SK-N-SH (cell line): ENCODE results near the gene PAGE2. TPM values are rescaled to one million over a fixed set of nuclear protein-coding genes. Genes with fewer than 3 reads are reported as not detected.

Experiments used
- CTCF ChIA-PET: fragments of 300-600, 350-600 bp; formaldehyde crosslinking; extraction: SDS; loops from one replicate; lab custom pipeline; 2021; lab: Yijun Ruan, JAX
- POLR2A ChIA-PET: fragments of 350-600 bp; sonication (Branson Sonifier 250); formaldehyde crosslinking; extraction: SDS; loops from one replicate; lab custom pipeline; 2020; ENCODE audit warnings: antibody characterized with exemption, inconsistent platforms; lab: Yijun Ruan, JAX
- DNase-seq: peaks from one replicate; pipeline ENCODE4 v3.0.0; 2012
- H2AFZ ChIP-seq: fragments of 200-600 bp; sonication (generic); 2 replicates; pipeline ENCODE4 v1.8.1; 2016; ENCODE audit warnings: antibody characterized with exemption, mild to moderate bottlenecking, low read depth
- H3F3A ChIP-seq: fragments of 200-600 bp; sonication (generic); replicated peaks from 2 replicates; pipeline ENCODE3; 2016; ENCODE audit warnings: antibody characterized with exemption, mild to moderate bottlenecking; ENCODE audit not compliant: insufficient read depth
- H3K27ac ChIP-seq, 2 experiments: fragments of 200-500 bp in 1 of 2; fragments of 200-600 bp in 1 of 2; sonication (Bioruptor generic) in 1 of 2; sonication (generic), shearing (Covaris generic) in 1 of 2; 2 replicates each; pipeline versions ENCODE4 v1.5.1 to v1.6.1; 2014 to 2016; ENCODE audit warnings: low read depth in 2 of 2, inconsistent platforms in 1 of 2, low read length in 1 of 2, mild to moderate bottlenecking in 1 of 2, mixed read lengths in 1 of 2
- H3K27me3 ChIP-seq: fragments of 200-600 bp; sonication (generic), shearing (Covaris generic); 2 replicates; pipeline ENCODE4 v1.6.1; 2016; ENCODE audit warnings: mixed run types; ENCODE audit not compliant: insufficient read depth
- H3K36me3 ChIP-seq, 2 experiments: fragments of 200-500 bp in 1 of 2; fragments of 200-600 bp in 1 of 2; sonication (Bioruptor generic) in 1 of 2; sonication (generic) in 1 of 2; replicated peaks in 1 of 2; 2 replicates each; pipeline versions ENCODE3 to v1.5.1; 2014 to 2016; ENCODE audit warnings: low read length in 1 of 2, mild to moderate bottlenecking in 1 of 2; ENCODE audit not compliant: insufficient read depth in 2 of 2, control insufficient read depth in 1 of 2
- H3K4me1 ChIP-seq, 2 experiments: fragments of 200-500 bp in 1 of 2; fragments of 200-600 bp in 1 of 2; sonication (Bioruptor generic) in 1 of 2; sonication (generic), shearing (Covaris generic) in 1 of 2; 2 replicates each; pipeline versions ENCODE4 v1.5.1 to v1.6.1; 2014 to 2016; ENCODE audit warnings: low read depth in 1 of 2, low read length in 1 of 2, mixed run types in 1 of 2; ENCODE audit not compliant: insufficient read depth in 2 of 2, control insufficient read depth in 1 of 2
- H3K4me2 ChIP-seq: fragments of 200-600 bp; sonication (generic), shearing (Covaris generic); 2 replicates; pipeline ENCODE4 v1.6.1; 2017; ENCODE audit warnings: mixed run types
- H3K4me3 ChIP-seq, 2 experiments: fragments of 200-500 bp in 1 of 2; fragments of 200-600 bp in 1 of 2; sonication (Bioruptor generic) in 1 of 2; sonication (generic), shearing (Covaris generic) in 1 of 2; 2 replicates each; pipeline versions ENCODE4 v1.5.1 to v1.8.1; 2014 to 2016; ENCODE audit warnings: low read depth in 2 of 2, inconsistent platforms in 1 of 2, low read length in 1 of 2, mild to moderate bottlenecking in 1 of 2, mixed read lengths in 1 of 2, moderate library complexity in 1 of 2
- H3K79me2 ChIP-seq: fragments of 200-600 bp; sonication (generic); 2 replicates; pipeline ENCODE4 v1.8.1; 2017; ENCODE audit warnings: mild to moderate bottlenecking; ENCODE audit not compliant: insufficient read depth
- H3K9ac ChIP-seq: fragments of 200-600 bp; sonication (generic); 2 replicates; pipeline ENCODE4 v1.6.1; 2017; ENCODE audit warnings: mixed run types
- H3K9me2 ChIP-seq: fragments of 200-600 bp; sonication (generic); 2 replicates; pipeline ENCODE4 v1.6.1; 2017; ENCODE audit warnings: mixed run types
- H3K9me3 ChIP-seq: fragments of 200-600 bp; sonication (generic); 2 replicates; pipeline ENCODE4 v1.6.1; 2017; ENCODE audit warnings: mixed run types, mild to moderate bottlenecking, moderate library complexity
- H4K20me1 ChIP-seq: fragments of 200-600 bp; sonication (generic); 2 replicates; pipeline ENCODE4 v1.6.1; 2017; ENCODE audit warnings: mild to moderate bottlenecking, mixed run types; ENCODE audit not compliant: insufficient read depth
- CHD2 ChIP-seq: fragments of 150-350 bp; IDR thresholded peaks from 2 replicates; pipeline ENCODE4 v1.6.1; 2018; ENCODE audit warnings: low read length; ENCODE audit not compliant: partially characterized antibody
- ELF1 ChIP-seq: IDR thresholded peaks from 2 replicates; pipeline ENCODE4 v1.4.0; 2012
- EP300 ChIP-seq, 2 experiments: IDR thresholded peaks; 2 replicates each; pipeline versions ENCODE4 v1.4.0 to v1.6.1; 2012; ENCODE audit warnings: borderline replicate concordance in 1 of 2, low read depth in 1 of 2, low read length in 1 of 2
- EZH2phosphoT487 ChIP-seq: fragments of 200-600 bp; sonication (generic); IDR thresholded peaks from 2 replicates; pipeline ENCODE4 v1.6.1; 2017; ENCODE audit warnings: low read depth, mixed run types, mild to moderate bottlenecking, antibody characterized with exemption, moderate library complexity, borderline replicate concordance
- FOXJ3 ChIP-seq: sonication (generic); formaldehyde crosslinking; IDR thresholded peaks from 2 replicates; pipeline ENCODE4 v1.5.1; 2020; ENCODE audit warnings: mild to moderate bottlenecking, missing genetic modification reagents
- FOXM1 ChIP-seq: IDR thresholded peaks from 2 replicates; pipeline ENCODE4 v1.4.0; 2012; ENCODE audit warnings: low read depth, mild to moderate bottlenecking
- MAX ChIP-seq: IDR thresholded peaks from 2 replicates; pipeline ENCODE4 v1.4.0; 2012; ENCODE audit warnings: low read depth
- MEF2A ChIP-seq: IDR thresholded peaks from 2 replicates; pipeline ENCODE4 v1.4.0; 2012; ENCODE audit warnings: low read depth, borderline replicate concordance
- MXI1 ChIP-seq: IDR thresholded peaks from 2 replicates; pipeline ENCODE4 v1.6.1; 2012; ENCODE audit warnings: mild to moderate bottlenecking, low read depth, low read length, improper control_type of control experiment
- POLR2AphosphoS5 ChIP-seq: IDR thresholded peaks from 2 replicates; pipeline ENCODE4 v1.6.1; 2012; ENCODE audit warnings: low read depth, low read length
- RAD21 ChIP-seq: IDR thresholded peaks from 2 replicates; pipeline ENCODE4 v1.6.1; 2012; ENCODE audit warnings: mild to moderate bottlenecking, low read length
- RCOR1 ChIP-seq: fragments of 150-350 bp; IDR thresholded peaks from 2 replicates; pipeline ENCODE4 v1.6.1; 2017; ENCODE audit warnings: antibody characterized with exemption, low read length
- RFX5 ChIP-seq: IDR thresholded peaks from 2 replicates; pipeline ENCODE4 v1.6.1; 2012; ENCODE audit warnings: mild to moderate bottlenecking, improper control_type of control experiment, low read length
- RXRA ChIP-seq: IDR thresholded peaks from 2 replicates; pipeline ENCODE4 v1.4.0; 2012; ENCODE audit warnings: low read depth, mild to moderate bottlenecking, borderline replicate concordance
- SIN3A ChIP-seq: IDR thresholded peaks from 2 replicates; pipeline ENCODE4 v1.6.1; 2012; ENCODE audit warnings: low read depth, mild to moderate bottlenecking, low read length, moderate library complexity, borderline replicate concordance
- SMC3 ChIP-seq: IDR thresholded peaks from 2 replicates; pipeline ENCODE4 v1.6.1; 2012; ENCODE audit warnings: low read depth, low read length, improper control_type of control experiment
- TAF1 ChIP-seq: IDR thresholded peaks from 2 replicates; pipeline ENCODE4 v1.6.1; 2012; ENCODE audit warnings: low read depth, mild to moderate bottlenecking, low read length, moderate library complexity, borderline replicate concordance
- TCF12 ChIP-seq: IDR thresholded peaks from 2 replicates; pipeline ENCODE4 v1.4.0; 2012
- TEAD4 ChIP-seq: IDR thresholded peaks from 2 replicates; pipeline ENCODE4 v1.4.0; 2012; ENCODE audit warnings: mild to moderate bottlenecking, borderline replicate concordance; ENCODE audit not compliant: insufficient read depth
- USF2 ChIP-seq: fragments of 150-350 bp; IDR thresholded peaks from 2 replicates; pipeline ENCODE4 v1.6.1; 2017; ENCODE audit warnings: antibody characterized with exemption, low read length, low read depth, borderline replicate concordance
- WGBS: methylation state at CpG from one replicate; pipeline ENCODE4 v1.1.6; 2017; ENCODE audit warnings: low lambda C conversion rate; 5-methylcytosine and 5-hydroxymethylcytosine counted together
- polyA plus RNA-seq, 3 experiments: library from polyadenylated mRNA; depleted of rRNA; stranded (reverse); fragments of >200 nt; gene quantifications; 2 replicates each; pipeline ENCODE4 v1.2.3, GENCODE V29; 2012
- TF ChIP-seq, protein P1 (sequence below): IDR thresholded peaks from 2 replicates; pipeline ENCODE4 v1.4.0; 2012; ENCODE audit warnings: low read depth, borderline replicate concordance

The PAGE2 gene
- polyA plus RNA-seq, 1 of the 3 experiments (the other 2 are of a cell fraction), result 4.2 TPM

DNA sequence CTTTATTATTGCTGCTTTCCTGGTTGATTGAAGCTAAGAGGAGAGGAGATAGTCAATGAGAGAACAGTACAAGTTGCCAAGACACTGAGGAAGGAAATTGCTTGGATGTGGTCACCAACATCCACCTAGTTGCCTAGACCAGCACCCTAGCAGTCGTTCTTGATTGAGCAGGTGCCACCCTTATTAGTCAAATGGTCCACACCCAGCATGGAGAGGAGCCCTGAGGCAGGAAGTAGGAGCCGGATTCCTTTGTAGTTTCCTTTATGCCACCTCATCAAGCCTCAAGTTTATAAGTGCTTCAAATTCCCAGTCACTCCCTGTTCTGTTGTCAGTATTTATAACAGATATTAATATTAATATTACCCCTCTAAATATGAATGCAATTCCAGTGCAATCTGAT is 19.1 kb downstream of the PAGE2 start:
- Histone ChIP-seq H3K9me2 (no peaks in the 10 kb centered on the region), H3K9ac (no peak overlapping the region), H3K9me3 (no peaks in the 10 kb centered on the region), H2AFZ (no peak overlapping the region), H4K20me1 (no peaks in the 10 kb centered on the region), H3K4me2 (no peak overlapping the region), H3F3A (no peaks in the 10 kb centered on the region), H3K4me1 (no peaks in the 10 kb centered on the region), H3K79me2 (no peaks in the 10 kb centered on the region), H3K4me3 (no peak overlapping the region), H3K36me3 (no peaks in the 10 kb centered on the region), H3K27me3 (no peaks in the 10 kb centered on the region; the same call in 1 of the 2 replicates), H3K27ac (no peak overlapping the region)
- DNase-seq, result no peak
- ChIA-PET CTCF (no interaction called here), POLR2A (no interaction called here)
- TF ChIP-seq MXI1, result no peak
- no peak for TF ChIP-seq SIN3A
- no peak for TF ChIP-seq USF2
- TF ChIP-seq MAX, result no peak
- TF ChIP-seq EZH2phosphoT487, result no peak
- TF ChIP-seq POLR2AphosphoS5, result no peak
- no peak for TF ChIP-seq RFX5
- no peak for TF ChIP-seq FOXJ3
- WGBS, result 31% methylated on average over 2 of the region's 2 CpGs

GRCh38 chrX:55109306-55109705 is 20.5 kb downstream of the PAGE2 start:
- no peak overlapping the region for H3K27ac ChIP-seq
- no peaks in the 10 kb centered on the region for H3F3A ChIP-seq
- H4K20me1 ChIP-seq, result no peaks in the 10 kb centered on the region
- no peaks in the 10 kb centered on the region for H3K9me2 ChIP-seq
- no peaks in the 10 kb centered on the region for H3K4me1 ChIP-seq
- H3K4me2 ChIP-seq, result no peak overlapping the region
- H3K27me3 ChIP-seq, result no peaks in the 10 kb centered on the region; the same call in 1 of the 2 replicates
- H3K79me2 ChIP-seq, result no peaks in the 10 kb centered on the region
- H3K4me3 ChIP-seq, result no peak overlapping the region
- H3K9ac ChIP-seq, result no peak overlapping the region
- no peaks in the 10 kb centered on the region for H3K36me3 ChIP-seq
- H3K9me3 ChIP-seq, result no peaks in the 10 kb centered on the region
- TF ChIP-seq CHD2, result no peak
- TF ChIP-seq TEAD4, result no peak
- TF ChIP-seq, protein P1, sequence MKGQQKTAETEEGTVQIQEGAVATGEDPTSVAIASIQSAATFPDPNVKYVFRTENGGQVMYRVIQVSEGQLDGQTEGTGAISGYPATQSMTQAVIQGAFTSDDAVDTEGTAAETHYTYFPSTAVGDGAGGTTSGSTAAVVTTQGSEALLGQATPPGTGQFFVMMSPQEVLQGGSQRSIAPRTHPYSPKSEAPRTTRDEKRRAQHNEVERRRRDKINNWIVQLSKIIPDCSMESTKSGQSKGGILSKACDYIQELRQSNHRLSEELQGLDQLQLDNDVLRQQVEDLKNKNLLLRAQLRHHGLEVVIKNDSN, result no peak
- no peak for TF ChIP-seq RFX5
- no peak for TF ChIP-seq EP300 (IDR thresholded peaks at IDR 0.05; ENCODE audit: borderline replicate concordance in 1 of 2, low read depth in 1 of 2, low read length in 1 of 2)
- TF ChIP-seq MXI1, result no peak
- no peak for TF ChIP-seq RXRA
- TF ChIP-seq FOXM1, result no peak
- TF ChIP-seq FOXJ3, result no peak
- TF ChIP-seq MAX, result no peak
- no peak for TF ChIP-seq TCF12
- TF ChIP-seq SMC3, result no peak
- no peak for TF ChIP-seq SIN3A
- TF ChIP-seq RAD21, result no peak
- no peak for TF ChIP-seq RCOR1
- TF ChIP-seq TAF1, result no peak
- TF ChIP-seq ELF1, result no peak
- TF ChIP-seq MEF2A, result no peak
- DNase-seq, result no peak
- no peak overlapping the region for H2AFZ ChIP-seq
- ChIA-PET CTCF (no interaction called here), POLR2A (no interaction called here)
- WGBS, result 25% methylated on average over 6 of the region's 7 CpGs
